HUES48 (cell line): ENCODE measurements around the gene SUSD1.
"Not testable (repeated sequence)": the region's sequence is repeated elsewhere in the genome, so short reads cannot be mapped to it uniquely, and the experiment has no call there.

ENCODE experiments used
- H3K27ac ChIP-seq: one replicate; pipeline ENCODE4 v1.7.0; 2013; ENCODE audit warnings: low read depth, low read length, inconsistent platforms
- H3K27me3 ChIP-seq: 2 replicates; pipeline ENCODE4 v1.6.1; 2013; ENCODE audit warnings: mild to moderate bottlenecking, low read length; ENCODE audit not compliant: control insufficient read depth, insufficient read depth
- H3K36me3 ChIP-seq: 2 replicates; pipeline ENCODE4 v1.6.1; 2013; ENCODE audit warnings: low read length; ENCODE audit not compliant: control insufficient read depth, insufficient read depth
- H3K4me1 ChIP-seq: 2 replicates; pipeline ENCODE4 v1.6.1; 2013; ENCODE audit warnings: mild to moderate bottlenecking, low read length; ENCODE audit not compliant: control insufficient read depth, insufficient read depth
- H3K4me3 ChIP-seq: 2 replicates; pipeline ENCODE4 v1.5.1; 2013; ENCODE audit warnings: mild to moderate bottlenecking, low read depth, low read length
- H3K9ac ChIP-seq: 2 replicates; pipeline ENCODE4 v1.6.1; 2013; ENCODE audit warnings: mild to moderate bottlenecking, low read depth, low read length, moderate library complexity
- H3K9me3 ChIP-seq: 2 replicates; pipeline ENCODE4 v1.6.1; 2013; ENCODE audit warnings: low read length; ENCODE audit not compliant: control insufficient read depth, insufficient read depth

SUSD1 gene

GRCh38 chr9:112129246-112129645, 45.9 kb downstream of the SUSD1 start:
- H3K36me3 ChIP-seq = no peaks in the 10 kb centered on the region
- H3K9me3 ChIP-seq = no peaks in the 10 kb centered on the region
- H3K27me3 ChIP-seq = no peaks in the 10 kb centered on the region
- H3K9ac ChIP-seq = no peak overlapping the region
- no peak overlapping the region for H3K4me3 ChIP-seq
- H3K27ac ChIP-seq = no peak overlapping the region
- no peaks in the 10 kb centered on the region for H3K4me1 ChIP-seq

GRCh38 chr9:112128399-112128798, 46.7 kb downstream of the SUSD1 start:
- not testable (repeated sequence) for H3K27ac ChIP-seq, H3K9me3 ChIP-seq, H3K36me3 ChIP-seq, H3K27me3 ChIP-seq, H3K9ac ChIP-seq, H3K4me3 ChIP-seq, H3K4me1 ChIP-seq

DNA sequence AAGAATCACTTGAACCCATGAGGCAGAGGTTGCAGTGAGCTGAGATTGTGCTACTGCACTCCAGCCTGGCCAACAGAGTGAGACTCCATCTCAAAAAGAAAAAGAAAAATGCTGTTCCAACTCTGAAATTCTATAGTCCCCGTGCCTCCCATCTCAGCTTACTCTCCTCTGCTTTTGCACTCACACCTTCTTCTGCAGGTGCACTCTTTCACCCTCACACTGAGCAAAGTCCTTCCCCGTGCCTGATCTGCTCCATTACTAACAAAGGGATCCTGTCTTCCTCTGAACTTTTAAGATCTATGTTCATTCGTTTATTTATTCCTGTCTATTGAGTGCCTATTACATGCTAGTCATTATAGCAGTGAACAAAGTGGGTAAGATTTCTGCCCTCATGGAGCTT, 47.8 kb downstream of the SUSD1 start:
- Histone ChIP-seq H3K27ac (no peak overlapping the region), H3K4me1 (no peaks in the 10 kb centered on the region), H3K4me3 (no peak overlapping the region), H3K9me3 (no peaks in the 10 kb centered on the region), H3K36me3 (no peaks in the 10 kb centered on the region), H3K27me3 (no peaks in the 10 kb centered on the region), H3K9ac (no peak overlapping the region)

GRCh38 chr9:112125951-112126388, 49.1 kb downstream of the SUSD1 start:
- no peak overlapping the region for H3K9ac ChIP-seq
- no peak overlapping the region for H3K4me3 ChIP-seq
- peaks cover 5% of the 10 kb centered on the region for H3K4me1 ChIP-seq
- H3K27me3 ChIP-seq = no peaks in the 10 kb centered on the region
- H3K36me3 ChIP-seq = no peaks in the 10 kb centered on the region
- H3K27ac ChIP-seq = no peak overlapping the region
- no peaks in the 10 kb centered on the region for H3K9me3 ChIP-seq

DNA sequence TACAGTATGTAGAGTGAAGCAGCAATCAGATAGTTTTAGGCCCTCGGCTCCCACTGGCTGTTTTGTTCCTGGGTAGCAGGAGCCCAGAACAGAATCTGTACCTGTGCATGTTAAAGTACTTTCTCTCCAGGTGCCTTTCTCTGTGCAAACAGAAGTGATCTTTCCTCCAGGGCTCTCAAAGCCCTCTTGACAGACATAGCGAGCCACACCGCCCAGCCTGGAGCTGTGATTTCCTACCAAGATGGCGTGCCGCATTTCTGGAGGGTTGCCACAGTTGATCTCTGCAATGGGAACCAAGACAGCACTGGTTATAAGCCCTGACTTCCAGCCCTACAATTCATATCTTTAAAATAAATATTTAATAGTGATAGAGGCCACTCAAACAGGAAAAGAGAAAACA, 50.9 kb downstream of the SUSD1 start:
- Histone ChIP-seq H3K27ac (no peak overlapping the region), H3K9me3 (no peaks in the 10 kb centered on the region), H3K27me3 (no peaks in the 10 kb centered on the region), H3K9ac (no peak overlapping the region), H3K36me3 (no peaks in the 10 kb centered on the region), H3K4me3 (no peak overlapping the region), H3K4me1 (peaks cover 12% of the 10 kb centered on the region)

- Histone ChIP-seq H3K9me3 (no peaks in the 10 kb centered on the region), H3K4me3 (no peak overlapping the region), H3K4me1 (peaks cover 12% of the 10 kb centered on the region), H3K36me3 (no peaks in the 10 kb centered on the region), H3K27ac (no peak overlapping the region), H3K27me3 (no peaks in the 10 kb centered on the region), H3K9ac (no peak overlapping the region)
Measured at GRCh38 chr9:112121633-112122032, 53.5 kb downstream of the SUSD1 start.

DNA sequence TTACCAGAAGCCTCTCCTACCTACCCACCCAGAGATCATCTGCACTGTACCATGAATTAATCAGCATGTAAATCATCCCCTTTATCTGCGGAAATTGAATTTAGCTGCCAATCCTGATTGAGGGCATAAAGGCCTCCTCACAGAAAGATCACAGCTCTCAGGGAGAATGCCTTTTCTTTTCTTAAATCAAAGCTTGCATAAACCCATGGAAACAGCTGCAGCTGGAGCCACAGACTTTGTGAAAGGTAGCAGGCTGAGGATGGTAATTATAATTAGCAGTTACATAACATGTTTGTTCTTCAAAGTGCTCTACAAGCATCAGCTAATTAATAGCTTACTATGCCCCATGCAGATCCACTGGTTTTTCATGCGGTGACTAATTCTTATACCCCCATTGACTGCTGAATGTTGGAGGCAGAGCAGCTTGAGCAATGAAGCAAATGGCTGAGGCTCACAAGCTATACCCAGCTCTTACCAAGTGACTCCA, 54.6 kb downstream of the SUSD1 start:
- Histone ChIP-seq H3K4me1 (peaks cover 12% of the 10 kb centered on the region), H3K36me3 (no peaks in the 10 kb centered on the region)

GRCh38 chr9:112120030-112120341, 55.1 kb downstream of the SUSD1 start:
- no peaks in the 10 kb centered on the region for H3K9me3 ChIP-seq
- peak overlapping the region; percentile 43 for H3K27ac ChIP-seq
- no peak overlapping the region for H3K4me3 ChIP-seq
- H3K36me3 ChIP-seq = no peaks in the 10 kb centered on the region
- no peak overlapping the region for H3K9ac ChIP-seq
- peaks cover 12% of the 10 kb centered on the region for H3K4me1 ChIP-seq
- no peaks in the 10 kb centered on the region for H3K27me3 ChIP-seq

More for the DNA sequence above, 54.6 kb downstream of the SUSD1 start:
- no peak overlapping the region for H3K9ac ChIP-seq
- H3K27me3 ChIP-seq = no peaks in the 10 kb centered on the region
- H3K27ac ChIP-seq = peak overlapping the region; percentile 43
- no peaks in the 10 kb centered on the region for H3K9me3 ChIP-seq
- no peak overlapping the region for H3K4me3 ChIP-seq

GRCh38 chr9:112119225-112120029, 55.7 kb downstream of the SUSD1 start:
- peaks cover 12% of the 10 kb centered on the region for H3K4me1 ChIP-seq
- H3K27ac ChIP-seq = peak overlapping the region; percentile 15
- no peaks in the 10 kb centered on the region for H3K27me3 ChIP-seq
- H3K36me3 ChIP-seq = no peaks in the 10 kb centered on the region
- H3K9ac ChIP-seq = no peak overlapping the region
- H3K4me3 ChIP-seq = no peak overlapping the region
- H3K9me3 ChIP-seq = no peaks in the 10 kb centered on the region

- Histone ChIP-seq H3K27me3 (no peaks in the 10 kb centered on the region), H3K9me3 (no peaks in the 10 kb centered on the region), H3K27ac (no peak overlapping the region), H3K9ac (no peak overlapping the region), H3K4me3 (no peak overlapping the region), H3K4me1 (peaks cover 12% of the 10 kb centered on the region), H3K36me3 (no peaks in the 10 kb centered on the region)
Measured at GRCh38 chr9:112118009-112118408, 57.1 kb downstream of the SUSD1 start.

DNA sequence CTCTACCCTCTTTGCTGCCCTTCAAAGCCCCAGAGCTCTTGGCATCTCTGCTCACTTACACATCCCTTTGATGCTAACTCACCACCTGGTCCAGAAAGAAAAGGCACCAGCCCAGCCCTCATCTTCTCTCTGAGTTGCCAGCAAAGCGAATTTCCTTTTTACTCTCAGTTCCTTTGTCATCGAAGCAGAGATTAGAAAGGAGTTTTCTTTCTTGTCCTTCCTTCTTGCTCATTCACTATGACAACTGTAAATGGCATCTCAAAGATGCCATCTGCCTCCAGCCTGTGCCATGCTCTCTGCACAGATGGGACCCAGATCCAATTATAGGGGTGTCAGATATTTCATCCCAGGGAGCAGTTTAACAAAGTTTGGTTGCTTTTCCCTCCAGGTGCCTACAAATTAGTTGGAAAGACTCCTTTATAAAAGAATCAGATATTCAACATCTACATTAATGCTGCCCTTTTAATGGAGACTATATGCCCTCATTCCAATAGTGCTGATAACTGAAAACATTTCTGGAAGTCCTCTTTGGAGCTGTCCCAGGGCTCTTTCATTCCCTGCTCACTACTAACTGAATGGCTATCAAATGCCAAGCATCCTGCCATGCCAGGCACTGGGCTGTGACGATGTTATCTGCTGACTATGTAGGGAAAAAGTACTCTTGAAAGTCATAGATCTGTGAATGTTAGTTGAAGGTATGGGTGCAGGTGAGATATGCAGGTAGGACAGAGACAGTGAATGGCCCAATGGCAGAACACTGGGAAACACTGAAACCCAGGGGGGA, 58.9 kb downstream of the SUSD1 start:
- no peak overlapping the region for H3K9ac ChIP-seq

More for the DNA sequence above, 58.9 kb downstream of the SUSD1 start:
- Histone ChIP-seq H3K4me1 (peaks cover 10% of the 10 kb centered on the region), H3K36me3 (no peaks in the 10 kb centered on the region), H3K27me3 (no peaks in the 10 kb centered on the region), H3K27ac (no peak overlapping the region), H3K9me3 (no peaks in the 10 kb centered on the region), H3K4me3 (no peak overlapping the region)
